Activated naive CD8-positive, alpha-beta T cell (primary cell): ENCODE data around the gene SHOC2.
A peak's percentile ranks its signal among the peaks of the same experiment; 100 is the strongest.

Experiments
- H3K27ac Mint-ChIP-seq: one replicate; pipeline ENCODE4 v1.8.0; 2021; ENCODE audit warnings: mixed read lengths
- H3K27me3 Mint-ChIP-seq: one replicate; pipeline ENCODE4 v1.8.0; 2021; ENCODE audit warnings: mixed read lengths
- H3K36me3 Mint-ChIP-seq: one replicate; pipeline ENCODE4 v1.8.0; 2021; ENCODE audit warnings: mixed read lengths
- H3K4me1 Mint-ChIP-seq: one replicate; pipeline ENCODE4 v1.8.0; 2021; ENCODE audit warnings: low read depth, mixed read lengths
- H3K4me3 Mint-ChIP-seq: one replicate; pipeline ENCODE4 v1.8.0; 2021; ENCODE audit warnings: mild to moderate bottlenecking, mixed read lengths
- H3K9me3 Mint-ChIP-seq: one replicate; pipeline ENCODE4 v1.8.0; 2021; ENCODE audit warnings: low read depth, mixed read lengths

The SHOC2 gene

GRCh38 chr10:110918269-110918642 lies 1.1 kb upstream of the SHOC2 start:
- Mint-ChIP-seq H3K27me3 (no peaks in the 10 kb centered on the region), H3K4me3 (peak overlapping the region; percentile 96), H3K9me3 (no peaks in the 10 kb centered on the region), H3K36me3 (peaks cover 4% of the 10 kb centered on the region), H3K27ac (peak overlapping the region; percentile 89), H3K4me1 (peaks cover 47% of the 10 kb centered on the region)

- H3K27me3 Mint-ChIP-seq: no peaks in the 10 kb centered on the region
- H3K27ac Mint-ChIP-seq: peak within 1 kb of the TSS; percentile 99
- H3K4me1 Mint-ChIP-seq: peaks cover 53% of the 10 kb centered on the region
- H3K36me3 Mint-ChIP-seq: peaks cover 4% of the 10 kb centered on the region
- no peaks in the 10 kb centered on the region for H3K9me3 Mint-ChIP-seq
- H3K4me3 Mint-ChIP-seq: peak within 1 kb of the TSS; percentile 96
Observed at GRCh38 chr10:110918643-110919348, 608 bp upstream of the SHOC2 start, which contains the start of gene BBIP1. BBIP1 (minus strand) TSS chr10:110919180; CDS start chr10:110918157, 1,023 bp downstream.

- Mint-ChIP-seq H3K4me1 (peaks cover 55% of the 10 kb centered on the region), H3K36me3 (peaks cover 7% of the 10 kb centered on the region), H3K27ac (peak overlapping the region; percentile 88), H3K4me3 (peak overlapping the region; percentile 95), H3K9me3 (no peaks in the 10 kb centered on the region), H3K27me3 (no peaks in the 10 kb centered on the region)
Observed at GRCh38 chr10:110919971-110920881, 822 bp downstream of the SHOC2 start.

GRCh38 chr10:110923856-110924493 lies 4.6 kb downstream of the SHOC2 start:
- peaks cover 4% of the 10 kb centered on the region for H3K36me3 Mint-ChIP-seq
- H3K4me1 Mint-ChIP-seq: peaks cover 61% of the 10 kb centered on the region
- H3K4me3 Mint-ChIP-seq: peak overlapping the region; percentile 41

GRCh38 chr10:110927461-110927860 lies 8.1 kb downstream of the SHOC2 start:
- H3K36me3 Mint-ChIP-seq: peaks cover 4% of the 10 kb centered on the region
- H3K27me3 Mint-ChIP-seq: no peaks in the 10 kb centered on the region
- no peak overlapping the region for H3K4me3 Mint-ChIP-seq
- no peak overlapping the region for H3K27ac Mint-ChIP-seq
- no peaks in the 10 kb centered on the region for H3K9me3 Mint-ChIP-seq
- peaks cover 53% of the 10 kb centered on the region for H3K4me1 Mint-ChIP-seq

More at GRCh38 chr10:110923856-110924493, 4.6 kb downstream of the SHOC2 start:
- H3K27me3 Mint-ChIP-seq: no peaks in the 10 kb centered on the region
- no peaks in the 10 kb centered on the region for H3K9me3 Mint-ChIP-seq
- H3K27ac Mint-ChIP-seq: peak overlapping the region; percentile 24

GRCh38 chr10:110931769-110932381 lies 12.5 kb downstream of the SHOC2 start:
- Mint-ChIP-seq H3K4me3 (no peak overlapping the region), H3K4me1 (peaks cover 43% of the 10 kb centered on the region), H3K9me3 (no peaks in the 10 kb centered on the region), H3K36me3 (peaks cover 2% of the 10 kb centered on the region), H3K27ac (no peak overlapping the region), H3K27me3 (no peaks in the 10 kb centered on the region)

GRCh38 chr10:110932505-110933180 lies 13.2 kb downstream of the SHOC2 start:
- H3K4me1 Mint-ChIP-seq: peaks cover 40% of the 10 kb centered on the region
- H3K36me3 Mint-ChIP-seq: peaks cover 2% of the 10 kb centered on the region
- no peaks in the 10 kb centered on the region for H3K27me3 Mint-ChIP-seq
- H3K9me3 Mint-ChIP-seq: no peaks in the 10 kb centered on the region
- no peak overlapping the region for H3K4me3 Mint-ChIP-seq
- no peak overlapping the region for H3K27ac Mint-ChIP-seq

- Mint-ChIP-seq H3K9me3 (no peaks in the 10 kb centered on the region), H3K27ac (no peak overlapping the region), H3K4me3 (no peak overlapping the region), H3K27me3 (no peaks in the 10 kb centered on the region), H3K4me1 (peaks cover 39% of the 10 kb centered on the region), H3K36me3 (peaks cover 15% of the 10 kb centered on the region)
Observed at GRCh38 chr10:110936757-110937156, 17.4 kb downstream of the SHOC2 start.

GRCh38 chr10:110939419-110939818 lies 20.0 kb downstream of the SHOC2 start:
- H3K4me1 Mint-ChIP-seq: peaks cover 45% of the 10 kb centered on the region
- no peak overlapping the region for H3K27ac Mint-ChIP-seq
- peaks cover 34% of the 10 kb centered on the region for H3K36me3 Mint-ChIP-seq
- no peaks in the 10 kb centered on the region for H3K27me3 Mint-ChIP-seq
- H3K4me3 Mint-ChIP-seq: no peak overlapping the region
- H3K9me3 Mint-ChIP-seq: peaks cover 11% of the 10 kb centered on the region

GRCh38 chr10:110944792-110945396 lies 25.5 kb downstream of the SHOC2 start:
- H3K4me3 Mint-ChIP-seq: no peak overlapping the region
- H3K36me3 Mint-ChIP-seq: peaks cover 57% of the 10 kb centered on the region
- H3K4me1 Mint-ChIP-seq: peaks cover 51% of the 10 kb centered on the region
- H3K27me3 Mint-ChIP-seq: no peaks in the 10 kb centered on the region
- no peak overlapping the region for H3K27ac Mint-ChIP-seq
- H3K9me3 Mint-ChIP-seq: peaks cover 15% of the 10 kb centered on the region

- peaks cover 25% of the 10 kb centered on the region for H3K9me3 Mint-ChIP-seq
- H3K27me3 Mint-ChIP-seq: no peaks in the 10 kb centered on the region
- peaks cover 46% of the 10 kb centered on the region for H3K4me1 Mint-ChIP-seq
- peak overlapping the region; percentile 64 for H3K27ac Mint-ChIP-seq
- peaks cover 56% of the 10 kb centered on the region for H3K36me3 Mint-ChIP-seq
- no peak overlapping the region for H3K4me3 Mint-ChIP-seq
Observed at GRCh38 chr10:110946496-110946895, 27.1 kb downstream of the SHOC2 start.

GRCh38 chr10:110947061-110947595 lies 27.7 kb downstream of the SHOC2 start:
- no peaks in the 10 kb centered on the region for H3K27me3 Mint-ChIP-seq
- H3K36me3 Mint-ChIP-seq: peaks cover 56% of the 10 kb centered on the region
- H3K4me1 Mint-ChIP-seq: peaks cover 46% of the 10 kb centered on the region
- H3K27ac Mint-ChIP-seq: no peak overlapping the region
- H3K4me3 Mint-ChIP-seq: no peak overlapping the region
- peaks cover 25% of the 10 kb centered on the region for H3K9me3 Mint-ChIP-seq

GRCh38 chr10:110951381-110951780 lies 32.0 kb downstream of the SHOC2 start:
- Mint-ChIP-seq H3K9me3 (peaks cover 19% of the 10 kb centered on the region), H3K27ac (no peak overlapping the region), H3K4me1 (peaks cover 32% of the 10 kb centered on the region), H3K36me3 (peaks cover 34% of the 10 kb centered on the region), H3K4me3 (no peak overlapping the region), H3K27me3 (no peaks in the 10 kb centered on the region)
